NCI-H1436 (cell line): ENCODE results near the gene STUB1.

Experiments used
- DNase-seq: peaks from one replicate; lab custom pipeline; 2025; lab: John Stamatoyannopoulos, UW

STUB1 gene

DNA sequence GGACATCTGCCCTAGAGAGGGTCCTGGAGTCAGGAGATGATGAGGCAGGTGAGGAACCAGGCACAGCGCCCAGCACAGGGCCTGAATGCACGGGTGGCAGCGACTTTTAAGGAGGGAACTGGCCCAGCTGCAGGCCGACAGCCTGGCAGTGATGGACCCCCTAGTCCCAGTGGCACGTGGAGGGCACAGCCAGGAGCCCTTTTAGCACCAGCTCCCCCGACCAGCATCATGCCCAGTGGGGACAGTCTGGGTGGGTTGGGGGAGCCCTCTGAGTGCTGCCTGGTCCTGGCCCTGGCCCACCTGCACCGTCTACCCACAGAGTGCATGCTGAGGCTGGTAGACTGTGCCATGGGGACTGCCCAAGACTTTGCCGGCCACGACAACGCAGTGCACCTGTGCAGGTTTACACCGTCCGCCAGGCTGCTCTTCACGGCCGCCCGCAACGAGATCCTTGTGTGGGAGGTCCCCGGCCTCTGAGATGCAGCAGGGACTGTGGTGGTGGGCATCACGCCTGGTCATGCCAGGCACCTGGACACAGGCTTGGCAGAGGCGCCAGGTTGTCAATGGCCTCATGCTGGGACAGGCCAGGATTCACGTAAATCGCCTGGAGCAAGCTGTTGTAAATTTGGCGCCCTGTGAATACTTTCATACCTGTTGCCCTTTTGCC, 13.0 kb upstream of the STUB1 start:
- no peak for DNase-seq

DNA sequence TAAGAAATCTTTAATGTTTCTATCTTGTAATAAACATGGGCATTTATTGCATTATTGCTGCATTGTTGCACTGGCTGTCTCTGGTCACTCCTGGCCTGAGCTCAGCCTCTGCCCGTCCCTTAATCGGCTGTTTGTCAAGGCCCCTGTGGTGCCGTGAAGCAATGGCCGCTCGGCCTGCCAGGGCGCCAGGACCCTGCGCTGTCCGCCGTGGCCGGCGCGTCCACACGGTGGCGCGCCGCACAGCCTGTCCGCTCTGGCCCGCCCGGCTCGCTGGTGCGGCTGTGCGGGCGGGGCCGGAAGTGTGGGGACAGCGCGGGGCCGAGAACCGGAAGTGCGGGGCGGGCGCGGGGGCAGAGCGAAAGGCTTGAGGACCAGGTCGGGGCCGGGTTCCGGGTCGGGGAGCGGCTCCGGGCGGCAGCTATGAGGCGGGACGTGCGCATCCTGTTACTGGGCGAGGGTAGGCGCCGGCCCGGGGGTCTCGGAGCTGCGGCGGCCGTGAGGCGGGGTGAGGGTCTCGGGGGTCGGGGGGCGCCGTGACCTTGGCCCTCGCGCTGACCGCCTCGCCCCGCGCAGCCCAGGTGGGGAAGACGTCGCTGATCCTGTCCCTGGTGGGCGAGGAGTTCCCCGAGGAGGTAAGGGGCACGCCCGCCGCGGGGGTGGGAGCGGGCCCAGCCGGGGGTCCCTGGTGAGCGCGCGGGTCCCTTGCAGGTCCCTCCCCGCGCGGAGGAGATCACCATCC, 12.3 kb upstream of the STUB1 start, which contains the start of gene RHOT2:
TSS of gene RHOT2 (plus strand) at position 353 of the 739 bp plus-strand sequence. CDS start at position 421, 68 bp downstream.
- DNase-seq, result peak; percentile 90

DNA sequence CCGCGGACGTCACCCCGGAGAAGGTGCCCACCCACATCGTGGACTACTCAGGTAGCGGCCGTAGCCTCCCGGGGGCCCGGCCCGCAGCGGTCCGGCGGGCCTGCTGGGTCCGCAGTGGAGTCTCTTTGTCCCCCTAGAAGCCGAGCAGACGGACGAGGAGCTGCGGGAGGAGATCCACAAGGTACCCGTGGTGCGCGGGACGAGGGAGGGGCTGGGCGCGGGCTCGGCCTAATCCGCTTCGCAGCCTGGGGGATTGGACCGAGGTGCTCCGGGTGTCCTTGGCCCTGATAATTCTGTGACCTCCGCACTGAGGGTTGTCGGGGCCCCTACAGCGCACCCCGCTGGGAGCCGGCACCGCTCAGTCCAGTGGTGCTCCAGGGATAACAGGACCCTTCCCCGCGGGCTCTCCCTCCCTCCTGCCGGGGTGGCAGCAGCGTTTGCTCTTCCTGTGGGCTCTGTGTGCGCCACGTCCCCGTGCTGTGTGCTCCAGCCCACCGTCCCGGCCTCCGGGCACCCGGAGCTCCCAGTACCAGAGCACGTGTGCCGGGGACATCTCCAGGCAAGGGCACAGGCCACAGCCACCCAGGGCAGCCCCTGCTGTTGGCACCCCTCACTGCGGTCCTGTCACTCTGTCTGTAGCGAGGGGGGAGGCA, 11.6 kb upstream of the STUB1 start:
- DNase-seq, result no peak

DNA sequence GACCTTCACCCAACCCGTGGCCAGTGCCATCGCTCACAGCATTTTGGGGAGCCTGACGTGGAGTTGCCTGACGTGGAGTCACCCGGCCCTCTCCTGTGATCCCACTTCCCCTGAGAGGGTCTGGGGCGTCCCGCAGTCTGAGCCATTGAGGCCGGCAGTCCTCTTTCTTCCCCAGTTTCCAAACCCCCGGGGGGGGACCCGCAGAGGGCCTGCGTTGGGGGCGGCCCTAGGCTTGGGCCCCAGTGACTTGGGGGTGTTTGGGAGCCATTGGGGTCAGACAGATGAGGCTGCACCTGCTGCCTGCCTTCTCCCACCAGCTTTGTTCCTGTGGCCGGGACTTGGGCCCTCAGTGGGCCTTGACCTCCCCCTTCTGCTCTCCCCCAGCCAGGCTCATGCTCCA, 10.5 kb upstream of the STUB1 start:
- DNase-seq, result no peak

DNA sequence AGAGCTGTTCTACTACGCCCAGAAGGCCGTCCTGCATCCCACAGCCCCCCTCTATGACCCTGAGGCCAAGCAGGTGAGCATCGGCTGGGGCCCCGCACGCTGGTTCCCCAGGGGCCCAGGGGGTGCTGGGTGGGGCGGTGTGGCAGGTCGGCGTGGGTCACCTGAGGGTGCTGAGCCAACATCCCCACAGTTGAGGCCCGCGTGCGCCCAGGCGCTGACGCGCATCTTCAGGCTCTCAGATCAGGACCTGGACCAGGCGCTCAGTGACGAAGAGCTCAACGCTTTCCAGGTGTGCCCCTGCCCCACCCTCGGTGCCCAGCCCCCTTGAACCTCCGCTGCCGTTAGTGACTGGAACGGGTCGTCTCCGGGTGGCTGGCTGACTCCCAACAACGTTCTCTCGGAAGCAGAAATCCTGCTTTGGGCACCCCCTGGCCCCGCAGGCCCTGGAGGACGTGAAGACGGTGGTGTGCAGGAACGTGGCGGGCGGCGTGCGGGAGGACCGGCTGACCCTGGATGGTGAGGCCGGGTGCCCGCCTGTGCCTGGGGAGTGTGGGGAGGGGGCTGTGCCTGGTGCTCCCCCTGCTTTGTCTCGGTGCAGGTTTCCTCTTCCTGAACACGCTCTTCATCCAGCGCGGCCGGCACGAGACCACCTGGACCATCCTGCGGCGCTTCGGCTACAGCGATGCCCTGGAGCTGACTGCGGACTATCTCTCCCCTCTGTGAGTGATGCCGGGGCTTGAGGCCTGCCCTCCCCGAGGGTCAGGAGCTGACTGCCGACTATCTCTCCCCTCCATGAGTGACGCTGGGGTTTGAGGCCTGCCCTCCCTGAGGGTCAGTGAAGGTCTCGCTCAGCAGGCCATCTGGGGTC, 9.5 kb upstream of the STUB1 start:
- DNase-seq, result no peak

DNA sequence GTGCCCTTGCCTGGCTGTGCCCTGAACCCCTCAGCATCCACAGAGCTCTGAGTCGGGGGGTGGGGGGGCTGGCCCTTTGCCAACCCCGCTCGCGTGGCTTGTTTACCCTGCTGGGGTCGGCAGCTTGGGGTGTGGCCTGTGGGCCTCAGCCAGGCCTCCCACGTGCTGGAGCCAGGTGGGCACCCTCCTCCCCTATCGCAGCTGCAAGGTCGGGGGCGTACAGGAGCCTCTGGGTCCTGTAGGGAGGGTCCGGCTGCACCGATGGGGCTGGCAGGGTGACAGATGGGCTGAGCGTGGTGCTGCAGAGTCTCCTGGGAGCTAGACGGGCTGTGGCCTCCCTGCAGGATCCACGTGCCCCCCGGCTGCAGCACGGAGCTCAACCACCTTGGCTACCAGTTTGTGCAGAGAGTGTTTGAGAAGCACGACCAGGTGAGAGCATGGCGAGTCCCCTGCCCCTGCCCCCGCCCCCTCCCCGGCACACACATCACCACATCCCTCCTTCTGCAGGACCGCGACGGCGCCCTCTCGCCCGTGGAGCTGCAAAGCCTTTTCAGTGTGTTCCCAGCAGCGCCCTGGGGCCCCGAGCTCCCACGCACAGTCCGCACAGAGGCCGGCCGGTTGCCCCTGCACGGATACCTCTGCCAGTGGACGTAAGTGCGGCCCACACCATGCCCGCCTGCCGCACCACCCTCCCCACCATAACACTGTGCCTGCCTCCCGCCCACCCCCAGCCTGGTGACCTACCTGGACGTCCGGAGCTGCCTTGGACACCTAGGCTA, 8.7 kb upstream of the STUB1 start:
- DNase-seq, result no peak

DNA sequence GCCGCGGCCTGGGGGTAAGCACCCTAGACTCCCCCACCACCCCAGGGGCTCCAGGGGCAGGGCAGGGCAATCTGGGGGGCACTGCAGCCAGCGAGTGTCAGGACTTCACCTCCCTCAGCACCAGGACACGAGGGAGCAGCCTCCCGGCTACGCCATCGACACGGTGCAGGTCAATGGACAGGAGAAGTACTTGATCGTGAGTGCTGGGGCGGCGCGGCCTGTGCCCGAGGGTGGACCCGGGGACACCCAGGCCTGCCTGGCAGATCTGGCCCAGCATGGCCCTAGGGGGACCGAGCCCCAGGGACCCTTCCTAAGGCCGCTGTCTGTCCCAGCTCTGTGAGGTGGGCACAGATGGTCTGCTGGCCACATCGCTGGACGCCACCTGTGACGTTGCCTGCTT, 7.8 kb upstream of the STUB1 start:
- DNase-seq, result no peak

DNA sequence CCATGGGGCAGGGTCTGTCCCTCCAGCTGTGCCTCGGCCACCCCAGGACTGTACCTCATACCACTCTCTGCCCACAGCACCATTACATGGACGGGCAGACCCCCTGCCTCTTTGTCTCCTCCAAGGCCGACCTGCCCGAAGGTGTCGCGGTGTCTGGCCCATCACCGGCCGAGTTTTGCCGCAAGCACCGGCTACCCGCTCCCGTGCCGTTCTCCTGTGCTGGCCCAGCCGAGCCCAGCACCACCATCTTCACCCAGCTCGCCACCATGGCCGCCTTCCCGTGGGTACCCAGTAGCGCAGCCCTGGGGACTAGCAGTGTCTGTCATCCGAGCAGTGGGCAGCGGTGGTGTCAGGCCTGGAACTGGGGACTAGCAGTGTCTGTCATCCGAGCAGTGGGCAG, 7.4 kb upstream of the STUB1 start:
- no peak for DNase-seq

DNA sequence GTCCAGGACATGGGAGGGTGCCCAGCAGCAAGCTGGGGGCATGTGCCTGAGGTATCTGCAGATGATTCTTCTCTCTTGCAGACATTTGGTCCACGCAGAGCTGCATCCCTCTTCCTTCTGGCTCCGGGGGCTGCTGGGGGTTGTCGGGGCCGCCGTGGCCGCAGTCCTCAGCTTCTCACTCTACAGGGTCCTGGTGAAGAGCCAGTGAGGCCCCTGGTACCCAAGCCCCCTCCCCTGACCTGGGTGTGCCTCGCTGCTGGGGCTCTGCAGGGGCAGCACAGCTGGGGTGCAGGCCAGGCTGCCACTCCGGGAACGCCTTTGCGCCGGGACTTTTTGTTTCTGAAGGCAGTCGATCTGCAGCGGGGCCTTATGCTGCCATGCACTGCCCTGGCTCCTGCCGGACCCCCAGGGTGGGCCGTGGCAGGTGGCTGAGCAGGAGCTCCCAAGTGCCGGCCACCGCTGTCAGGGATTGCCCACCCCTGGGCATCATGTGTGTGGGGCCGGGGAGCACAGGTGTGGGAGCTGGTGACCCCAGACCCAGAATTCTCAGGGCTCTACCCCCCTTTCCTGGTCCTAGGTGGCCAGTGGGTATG, 6.7 kb upstream of the STUB1 start:
- DNase-seq, result no peak

DNA sequence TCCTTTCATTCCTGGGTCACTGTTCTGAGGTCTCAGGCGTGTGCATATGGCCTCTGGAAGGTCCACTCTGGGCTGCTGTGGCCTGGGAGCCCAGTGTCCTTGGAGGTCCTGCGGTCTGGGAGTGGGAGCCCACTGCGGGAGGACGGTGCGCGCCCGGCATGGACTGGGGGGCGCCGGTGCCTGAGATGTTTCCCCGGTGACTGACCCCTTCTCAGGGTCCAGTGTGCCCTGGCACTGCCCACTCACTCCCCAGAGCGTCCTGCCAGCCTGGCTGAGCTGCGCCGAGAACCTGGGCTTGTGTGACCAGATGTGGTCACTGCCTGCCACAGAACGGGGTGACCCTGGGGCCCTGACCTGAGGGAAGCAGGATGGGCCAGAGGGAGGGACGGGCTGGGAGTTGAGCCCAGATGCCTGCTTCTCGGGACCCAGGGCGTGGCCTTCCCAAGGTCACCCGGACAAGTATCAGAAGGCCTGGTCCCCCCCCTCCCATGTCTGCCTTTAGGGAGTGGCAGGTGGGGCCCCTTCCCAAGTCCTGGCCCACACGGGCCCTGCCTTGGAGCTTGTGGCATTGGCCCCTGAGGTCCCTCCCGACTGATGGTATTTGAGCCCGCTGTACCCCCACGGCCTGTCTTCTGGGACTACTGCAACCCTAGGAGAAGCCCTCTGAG, 5.9 kb upstream of the STUB1 start:
- no peak for DNase-seq

DNA sequence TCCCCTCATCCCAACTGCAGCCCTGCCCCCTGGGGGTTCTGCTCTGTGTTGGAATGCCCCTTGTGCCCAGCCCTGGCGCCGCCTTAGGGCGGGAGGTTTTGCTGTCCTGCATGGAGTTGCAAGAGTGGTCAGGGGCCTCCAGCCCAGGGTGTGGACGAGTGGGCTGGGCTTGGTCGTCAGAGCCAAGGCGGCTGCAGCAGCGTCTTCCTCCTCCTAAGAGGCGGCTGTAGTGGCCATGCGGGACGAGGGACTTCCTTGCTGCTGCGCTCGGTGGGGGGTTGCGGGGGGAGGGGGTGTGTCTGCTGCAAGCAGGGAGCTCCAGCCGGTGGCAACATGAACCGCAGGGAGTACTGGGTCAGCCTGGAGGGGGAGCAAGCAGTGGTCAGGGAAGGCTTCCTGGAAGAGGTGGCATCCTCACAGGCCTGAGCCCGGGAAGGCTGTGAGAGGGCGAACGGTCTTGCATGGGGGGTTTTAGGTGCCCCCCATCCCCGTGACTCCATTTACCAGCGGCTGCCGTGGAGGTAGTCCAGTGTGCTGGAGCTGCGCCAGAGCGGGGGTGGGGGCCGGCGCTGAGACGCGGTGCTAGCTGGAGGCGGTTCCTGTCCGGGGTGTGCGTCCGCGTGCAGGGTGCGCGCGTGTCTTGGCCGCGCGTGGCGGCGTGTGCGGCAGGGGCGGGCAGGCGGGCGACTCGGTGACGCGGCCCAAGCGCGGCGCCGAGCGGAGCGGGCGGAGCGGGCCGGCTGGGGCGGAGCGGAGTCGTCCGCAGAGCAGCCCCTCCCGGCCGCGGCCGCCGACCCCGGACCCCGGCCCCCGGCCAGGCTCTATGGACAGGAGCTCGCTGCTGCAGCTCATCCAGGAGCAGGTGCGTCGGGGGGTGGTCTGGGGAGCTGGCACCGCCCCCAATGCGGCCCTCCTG, 5.0 kb upstream of the STUB1 start, which contains the start of gene RHBDL1:
TSS of gene RHBDL1 (plus strand) at position 704 of the 916 bp plus-strand sequence. CDS start at position 824, 120 bp downstream.
- DNase-seq, result no peak

DNA sequence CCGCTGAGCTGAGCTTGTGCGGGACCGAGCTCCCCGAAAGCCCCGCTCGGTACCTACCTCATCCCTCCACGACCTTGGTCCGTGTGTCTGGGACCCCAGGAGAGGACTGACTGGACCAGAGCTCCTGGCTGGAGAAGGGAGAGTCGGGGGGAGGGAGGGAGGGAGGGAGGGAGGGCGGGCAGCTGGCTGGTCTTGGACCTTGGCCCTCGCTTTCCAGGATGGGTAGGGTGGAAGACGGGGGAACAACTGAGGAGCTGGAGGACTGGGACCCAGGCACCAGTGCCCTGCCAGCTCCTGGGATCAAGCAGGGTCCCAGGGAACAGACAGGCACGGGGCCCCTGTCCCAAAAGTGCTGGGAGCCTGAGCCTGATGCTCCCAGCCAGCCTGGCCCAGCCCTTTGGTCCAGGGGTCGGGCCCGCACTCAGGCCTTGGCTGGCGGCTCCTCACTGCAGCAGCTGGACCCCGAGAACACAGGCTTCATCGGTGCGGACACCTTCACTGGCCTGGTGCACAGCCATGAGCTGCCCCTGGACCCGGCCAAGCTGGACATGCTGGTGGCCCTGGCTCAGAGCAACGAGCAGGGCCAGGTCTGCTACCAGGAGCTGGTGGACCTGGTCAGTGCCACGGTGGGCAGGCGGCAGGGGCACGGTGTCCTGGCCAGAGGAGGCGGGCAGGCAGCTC, 4.2 kb upstream of the STUB1 start:
- DNase-seq, result no peak

DNA sequence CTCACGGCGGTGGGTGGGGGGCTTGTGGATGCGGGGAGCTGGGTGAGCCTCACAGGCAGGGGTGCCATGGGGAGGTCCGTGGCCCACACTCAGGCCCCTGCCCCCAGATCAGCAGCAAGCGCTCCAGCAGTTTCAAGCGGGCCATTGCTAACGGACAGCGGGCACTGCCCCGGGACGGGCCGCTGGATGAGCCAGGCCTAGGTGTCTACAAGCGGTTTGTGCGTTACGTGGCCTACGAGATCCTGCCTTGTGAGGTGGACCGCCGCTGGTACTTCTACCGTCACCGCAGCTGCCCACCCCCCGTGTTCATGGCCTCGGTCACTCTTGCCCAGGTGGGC, 3.7 kb upstream of the STUB1 start:
- DNase-seq, result no peak

DNA sequence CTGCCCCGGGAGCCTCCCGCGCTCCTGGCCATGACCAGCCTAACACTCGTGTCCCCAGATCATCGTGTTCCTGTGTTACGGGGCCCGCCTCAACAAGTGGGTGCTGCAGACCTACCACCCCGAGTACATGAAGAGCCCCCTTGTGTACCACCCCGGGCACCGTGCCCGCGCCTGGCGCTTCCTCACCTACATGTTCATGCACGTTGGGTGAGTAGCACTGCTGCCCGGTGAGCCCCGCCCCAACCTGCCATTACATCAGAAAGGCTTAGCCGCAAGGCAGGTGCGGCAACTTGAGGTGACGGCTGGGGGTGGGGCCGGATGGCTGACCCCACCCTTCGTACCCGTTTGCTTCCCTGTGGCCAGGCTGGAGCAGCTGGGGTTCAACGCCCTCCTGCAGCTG, 3.3 kb upstream of the STUB1 start:
- peak; percentile 79 for DNase-seq

DNA sequence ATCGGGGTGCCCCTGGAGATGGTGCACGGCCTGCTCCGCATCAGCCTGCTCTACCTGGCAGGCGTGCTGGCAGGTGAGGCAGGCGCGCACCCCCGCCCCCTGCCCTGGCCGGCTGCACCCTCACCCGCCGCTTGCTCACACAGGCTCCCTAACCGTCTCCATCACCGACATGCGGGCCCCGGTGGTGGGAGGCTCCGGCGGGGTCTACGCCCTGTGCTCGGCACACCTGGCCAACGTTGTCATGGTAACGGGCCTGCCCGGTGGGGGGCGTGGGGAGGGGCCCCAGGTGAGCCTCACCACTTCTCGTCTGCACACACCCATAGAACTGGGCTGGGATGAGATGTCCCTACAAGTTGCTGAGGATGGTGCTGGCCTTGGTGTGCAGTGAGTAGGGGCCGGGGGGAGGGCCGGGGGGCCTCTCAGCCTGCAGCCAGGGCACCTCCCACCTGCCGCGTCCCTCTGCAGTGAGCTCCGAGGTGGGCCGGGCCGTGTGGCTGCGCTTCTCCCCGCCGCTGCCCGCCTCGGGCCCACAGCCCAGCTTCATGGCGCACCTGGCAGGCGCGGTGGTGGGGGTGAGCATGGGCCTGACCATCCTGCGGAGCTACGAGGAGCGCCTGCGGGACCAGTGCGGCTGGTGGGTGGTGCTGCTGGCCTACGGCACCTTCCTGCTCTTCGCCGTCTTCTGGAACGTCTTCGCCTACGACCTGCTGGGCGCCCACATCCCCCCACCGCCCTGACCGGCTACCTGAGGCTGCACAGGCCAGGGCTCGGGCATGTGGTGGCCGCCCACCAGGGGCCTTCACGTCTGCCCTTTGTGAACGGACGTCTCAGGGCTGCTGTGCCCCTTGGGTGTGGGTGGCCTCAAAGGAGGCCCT, 2.7 kb upstream of the STUB1 start:
- peak; percentile 27 for DNase-seq

DNA sequence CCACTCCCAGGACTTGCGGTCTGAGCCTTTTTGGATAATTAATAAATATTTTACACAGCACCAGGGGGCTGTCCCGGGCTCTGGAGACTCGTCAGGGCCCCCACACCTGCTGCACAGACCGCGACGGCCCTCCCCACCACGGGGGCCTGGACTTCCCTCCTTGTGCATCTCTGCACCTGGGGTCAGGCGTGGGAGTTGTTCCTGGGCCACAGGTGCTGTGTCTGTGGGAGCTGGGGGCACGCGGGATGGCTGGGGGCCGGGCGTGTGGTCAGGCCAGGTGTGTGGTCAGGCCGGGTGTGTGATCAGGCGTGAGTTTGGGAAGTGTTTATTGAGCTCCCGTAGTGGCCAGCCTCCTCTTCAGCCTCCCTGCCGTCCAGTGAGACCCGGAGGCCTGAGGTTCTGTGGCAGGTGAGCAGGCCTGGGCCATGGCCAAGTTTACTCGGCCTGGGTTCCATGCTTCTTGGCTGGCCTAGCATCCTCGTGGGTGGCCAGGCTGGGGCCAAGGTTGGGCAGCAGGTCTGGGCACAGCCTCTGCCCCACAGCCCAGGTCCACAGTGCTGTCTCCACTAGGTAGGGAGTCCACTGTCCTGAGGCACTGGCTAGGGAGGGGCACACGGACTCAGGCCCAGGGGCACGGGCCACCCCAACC, 1.9 kb upstream of the STUB1 start:
- DNase-seq, result no peak
